ENCODE results near the gene TMPRSS7. TPM values are rescaled to one million over a fixed set of nuclear protein-coding genes. Genes with fewer than 3 reads are reported as not detected.

Gene TMPRSS7
- total RNA-seq, 1 donor from 2014 or later: not detected

GRCh38 chr3:112111785-112112402, 77.4 kb downstream of the TMPRSS7 start:
- peaks cover 3 to 19% of the 10 kb centered on the region in 2 donors for H3K36me3 ChIP-seq
- no peaks in the 10 kb centered on the region for H3K4me1 ChIP-seq
- intact Hi-C loops (cut with DNase I): no loop called here
- no peak for DNase-seq (ENCODE audit: low spot score in 2 of 2)
- no peaks in the 10 kb centered on the region for H3K27me3 ChIP-seq
- H3K4me3 ChIP-seq: no peak overlapping the region
- TF ChIP-seq CTCF (IDR thresholded peaks at IDR 0.05): peak; percentile 24 to 45 (median 34)
- H3K27ac ChIP-seq: no peak overlapping the region
- H3K9me3 ChIP-seq: no peaks in the 10 kb centered on the region

- no peak for TF ChIP-seq CTCF (IDR thresholded peaks at IDR 0.05)
- Histone ChIP-seq H3K9me3 (no peaks in the 10 kb centered on the region), H3K4me3 (no peak overlapping the region), H3K36me3 (peaks cover 3 to 20% of the 10 kb centered on the region in 2 donors), H3K27me3 (no peaks in the 10 kb centered on the region), H3K4me1 (no peaks in the 10 kb centered on the region), H3K27ac (no peak overlapping the region)
- intact Hi-C loops (cut with DNase I): no loop called here
- DNase-seq (ENCODE audit: low spot score in 2 of 2): no peak
These were observed 80.1 kb downstream of the TMPRSS7 start for GRCh38 chr3:112114576-112115160.

GRCh38 chr3:112115161-112115739, 80.7 kb downstream of the TMPRSS7 start:
- no peak for DNase-seq (ENCODE audit: low spot score in 2 of 2)
- Histone ChIP-seq H3K9me3 (no peaks in the 10 kb centered on the region), H3K36me3 (peaks cover 3 to 20% of the 10 kb centered on the region in 2 donors), H3K4me3 (no peak overlapping the region), H3K27ac (no peak overlapping the region), H3K4me1 (no peaks in the 10 kb centered on the region), H3K27me3 (no peaks in the 10 kb centered on the region)
- intact Hi-C loops (cut with DNase I): no loop called here
- TF ChIP-seq CTCF (IDR thresholded peaks at IDR 0.05): no peak

GRCh38 chr3:112115806-112116383, 81.4 kb downstream of the TMPRSS7 start:
- Histone ChIP-seq H3K36me3 (peaks cover 3 to 20% of the 10 kb centered on the region in 2 donors), H3K4me3 (no peak overlapping the region), H3K27ac (no peak overlapping the region), H3K4me1 (no peaks in the 10 kb centered on the region), H3K27me3 (no peaks in the 10 kb centered on the region), H3K9me3 (no peaks in the 10 kb centered on the region)
- TF ChIP-seq CTCF (IDR thresholded peaks at IDR 0.05): no peak
- intact Hi-C loops (cut with DNase I): no loop called here
- no peak for DNase-seq (ENCODE audit: low spot score in 2 of 2)

GRCh38 chr3:112116748-112117186, 82.2 kb downstream of the TMPRSS7 start:
- Histone ChIP-seq H3K4me1 (no peaks in the 10 kb centered on the region), H3K27me3 (no peaks in the 10 kb centered on the region), H3K4me3 (no peak overlapping the region), H3K9me3 (no peaks in the 10 kb centered on the region), H3K27ac (no peak overlapping the region), H3K36me3 (peaks cover 3 to 14% of the 10 kb centered on the region in 2 donors)
- no peak for TF ChIP-seq CTCF (IDR thresholded peaks at IDR 0.05)
- DNase-seq (ENCODE audit: low spot score in 2 of 2): no peak
- intact Hi-C loops (cut with DNase I): no loop called here

Measured in ascending aorta (tissue), 2 donors.